Mucosa of rectum (tissue), 2 donors: ENCODE results near the gene SAMD5.

Experiments
- H3K27ac ChIP-seq, 2 donors: one replicate each; pipeline ENCODE4 v1.7.0; 2013; ENCODE audit warnings: inconsistent platforms in 2 of 2, low read depth in 2 of 2, low read length in 2 of 2
- H3K27me3 ChIP-seq, 2 donors: one replicate each; pipeline ENCODE4 v1.7.0; 2013; ENCODE audit warnings: low read length in 2 of 2; ENCODE audit not compliant: control insufficient read depth in 2 of 2, insufficient read depth in 2 of 2
- H3K36me3 ChIP-seq, 2 donors: one replicate each; pipeline ENCODE4 v1.7.0; 2013; ENCODE audit warnings: low read length in 2 of 2; ENCODE audit not compliant: control insufficient read depth in 2 of 2, insufficient read depth in 2 of 2
- H3K4me1 ChIP-seq, 2 donors: one replicate each; pipeline ENCODE4 v1.7.0; 2013; ENCODE audit warnings: low read length in 2 of 2, mild to moderate bottlenecking in 1 of 2; ENCODE audit not compliant: control insufficient read depth in 2 of 2, insufficient read depth in 2 of 2
- H3K4me3 ChIP-seq, 2 donors: one replicate each; pipeline ENCODE4 v1.7.0; 2013; ENCODE audit warnings: low read length in 2 of 2
- H3K9ac ChIP-seq, 2 donors: one replicate each; pipeline ENCODE4 v1.7.0; 2013; ENCODE audit warnings: low read length in 2 of 2, low read depth in 1 of 2, mild to moderate bottlenecking in 1 of 2
- H3K9me3 ChIP-seq, 2 donors: one replicate each; pipeline ENCODE4 v1.7.0; 2013; ENCODE audit warnings: low read length in 2 of 2; ENCODE audit not compliant: control insufficient read depth in 2 of 2
- donor health status: healthy.
- donor health status: Normal muscosa, but diverticular disease.

Gene SAMD5

DNA sequence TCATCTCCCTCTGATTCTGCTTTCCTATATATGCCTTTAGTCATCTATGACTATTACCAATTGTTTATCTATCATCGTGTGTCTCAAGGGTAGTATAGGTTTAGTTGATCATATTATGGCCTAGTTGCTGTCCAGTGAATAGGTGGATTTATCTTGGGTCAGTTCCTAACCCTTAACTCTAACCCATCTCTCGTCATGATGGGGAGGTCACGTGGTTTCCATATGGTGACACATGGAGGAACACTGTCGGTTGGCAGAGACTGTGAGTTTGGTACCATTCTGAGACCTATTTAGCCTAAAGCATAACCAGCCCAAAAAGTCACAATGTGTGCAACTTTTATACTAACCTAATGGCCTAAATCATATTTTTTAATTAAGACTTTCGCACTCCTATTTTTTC, 103.5 kb downstream of the SAMD5 start:
- H3K4me3 ChIP-seq = no peak overlapping the region
- no peaks in the 10 kb centered on the region for H3K4me1 ChIP-seq
- no peaks in the 10 kb centered on the region for H3K36me3 ChIP-seq

DNA sequence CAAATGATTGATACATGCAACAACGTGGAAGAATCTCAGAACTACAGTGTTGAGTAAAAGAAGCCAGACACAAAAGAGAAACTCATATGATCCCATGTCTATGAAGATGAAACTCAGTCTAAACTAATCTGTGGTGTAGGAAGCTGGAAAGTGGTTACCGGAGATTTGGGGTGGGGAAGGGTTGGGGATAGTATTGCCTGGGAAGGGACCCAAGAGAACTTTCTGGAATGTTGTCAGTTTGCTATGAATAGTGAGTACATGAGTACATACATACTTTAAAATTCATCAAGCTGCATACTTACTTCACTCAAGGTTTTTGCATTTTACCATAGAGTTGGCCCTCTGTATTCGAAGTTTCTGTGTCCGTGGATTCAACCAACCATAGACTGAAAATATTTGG, 106.0 kb downstream of the SAMD5 start:
- Histone ChIP-seq H3K4me3 (no peak overlapping the region), H3K27me3 (no peaks in the 10 kb centered on the region), H3K9ac (no peak overlapping the region), H3K4me1 (no peaks in the 10 kb centered on the region), H3K9me3 (no peaks in the 10 kb centered on the region), H3K36me3 (no peaks in the 10 kb centered on the region), H3K27ac (no peak overlapping the region)

More for the DNA sequence above, 103.5 kb downstream of the SAMD5 start:
- no peaks in the 10 kb centered on the region for H3K9me3 ChIP-seq
- H3K27me3 ChIP-seq = no peaks in the 10 kb centered on the region
- no peak overlapping the region for H3K27ac ChIP-seq
- H3K9ac ChIP-seq = no peak overlapping the region

DNA sequence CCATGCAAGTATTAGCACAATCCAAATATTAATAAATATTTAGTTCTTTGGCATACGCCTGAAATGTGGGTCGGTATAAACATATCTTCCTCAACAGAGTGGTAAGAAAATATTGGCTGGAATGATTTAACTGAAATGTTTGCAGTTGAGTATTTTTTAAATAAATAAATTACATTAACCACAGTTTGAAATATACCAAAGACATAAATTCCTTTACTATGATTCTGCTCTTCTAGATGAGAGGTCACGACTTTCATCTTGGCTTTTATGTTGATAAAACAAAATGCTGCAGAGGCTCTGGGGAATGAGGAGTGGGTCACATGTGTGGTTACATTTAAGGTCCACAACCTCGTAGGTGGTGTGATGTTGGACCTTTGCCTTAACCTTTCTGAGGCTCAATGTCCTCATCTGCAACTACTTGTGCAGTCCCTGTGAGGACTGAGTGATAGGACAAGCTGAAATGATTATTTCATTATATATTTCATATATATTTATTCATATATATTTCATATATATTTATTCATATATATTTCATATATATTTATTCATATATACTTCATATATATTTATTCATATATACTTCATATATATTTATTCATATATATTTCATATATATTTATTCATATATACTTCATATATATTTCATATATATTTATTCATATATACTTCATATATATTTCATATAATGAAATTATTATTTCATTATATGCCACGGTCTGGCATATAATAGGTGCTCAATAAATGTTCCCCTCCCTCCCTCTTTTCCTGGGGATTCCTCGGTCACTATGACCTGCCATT, 107.4 kb downstream of the SAMD5 start:
- no peak overlapping the region for H3K9ac ChIP-seq
- H3K4me1 ChIP-seq = no peaks in the 10 kb centered on the region
- no peak overlapping the region for H3K27ac ChIP-seq
- no peak overlapping the region for H3K4me3 ChIP-seq
- no peaks in the 10 kb centered on the region for H3K9me3 ChIP-seq
- H3K27me3 ChIP-seq = no peaks in the 10 kb centered on the region
- H3K36me3 ChIP-seq = no peaks in the 10 kb centered on the region

DNA sequence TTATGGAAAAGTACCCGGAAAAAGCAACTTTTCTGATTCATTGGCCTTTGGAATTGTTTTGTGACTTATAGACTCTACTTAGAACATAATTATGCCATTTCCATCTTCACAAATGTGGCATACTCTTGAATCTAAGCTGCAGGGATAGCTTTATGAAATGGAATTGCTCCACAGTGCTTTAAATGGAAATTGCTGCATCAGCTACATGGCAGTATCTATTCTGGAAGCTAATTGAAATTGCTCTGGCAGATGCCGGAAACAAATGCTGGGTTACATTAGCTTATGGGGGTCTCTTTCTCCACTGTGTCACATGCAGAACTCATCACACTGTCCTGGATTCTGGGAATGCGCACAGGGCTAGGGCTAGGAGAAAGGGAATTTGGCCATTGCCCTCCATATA, 108.9 kb downstream of the SAMD5 start:
- Histone ChIP-seq H3K36me3 (no peaks in the 10 kb centered on the region), H3K9ac (no peak overlapping the region), H3K9me3 (no peaks in the 10 kb centered on the region), H3K4me3 (no peak overlapping the region), H3K27me3 (no peaks in the 10 kb centered on the region), H3K27ac (no peak overlapping the region), H3K4me1 (no peaks in the 10 kb centered on the region)

DNA sequence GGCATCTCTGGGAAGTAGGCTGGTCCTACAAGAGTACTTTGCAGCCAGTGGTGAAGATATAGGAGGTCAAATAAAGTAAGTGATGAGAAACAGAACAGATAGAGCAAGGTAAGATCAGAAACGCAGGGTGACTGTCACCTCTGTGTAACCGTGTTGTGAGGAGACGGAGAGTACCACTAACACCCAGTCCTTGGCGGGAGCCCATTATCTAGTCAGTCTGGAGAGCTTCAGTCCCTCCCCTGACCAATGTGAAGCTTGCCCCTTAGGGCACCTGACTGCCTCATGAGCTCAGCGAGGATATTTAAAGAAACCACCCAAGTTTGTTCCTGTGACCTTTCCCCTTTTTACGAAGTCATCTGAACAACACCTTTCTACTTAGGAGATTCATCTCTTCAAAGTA, 110.0 kb downstream of the SAMD5 start:
- no peaks in the 10 kb centered on the region for H3K27me3 ChIP-seq
- no peak overlapping the region for H3K27ac ChIP-seq
- H3K9me3 ChIP-seq = no peaks in the 10 kb centered on the region
- H3K4me1 ChIP-seq = no peaks in the 10 kb centered on the region
- no peak overlapping the region for H3K9ac ChIP-seq
- H3K36me3 ChIP-seq = no peaks in the 10 kb centered on the region
- no peak overlapping the region for H3K4me3 ChIP-seq

DNA sequence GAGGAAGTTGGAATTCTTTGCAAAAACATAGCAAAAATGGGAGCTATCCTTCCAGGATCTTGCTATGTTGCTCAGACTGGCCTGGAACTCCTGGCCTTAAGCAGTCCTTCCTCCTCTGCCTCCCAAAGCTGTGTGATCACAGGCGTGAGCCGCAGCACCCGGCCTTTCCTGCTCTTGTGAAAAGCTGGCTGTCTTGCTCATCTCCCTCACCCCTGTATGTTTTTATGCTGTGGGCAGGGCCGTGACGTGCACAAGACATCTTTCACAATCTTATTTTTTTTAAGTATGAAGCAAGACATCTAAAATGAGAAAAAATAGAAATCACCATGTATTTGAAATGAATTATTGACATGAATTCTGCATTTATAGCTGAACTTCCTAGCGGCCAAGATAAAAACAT, 110.4 kb downstream of the SAMD5 start:
- Histone ChIP-seq H3K9ac (no peak overlapping the region), H3K4me3 (no peak overlapping the region), H3K9me3 (no peaks in the 10 kb centered on the region), H3K36me3 (no peaks in the 10 kb centered on the region), H3K27ac (no peak overlapping the region), H3K4me1 (no peaks in the 10 kb centered on the region), H3K27me3 (no peaks in the 10 kb centered on the region)
